HepG2 (cell line): ENCODE measurements around the gene HAUS2. TPM values are rescaled to one million over a fixed set of nuclear protein-coding genes. Genes with fewer than 3 reads are reported as not detected.

Experiments used
- ATAC-seq: fragments of 200-7000 bp; cut with Tn5 transposase; 3 replicates; pipeline ENCODE4 v1.9.1; 2020; ENCODE audit warnings: mild to moderate bottlenecking, moderate library complexity
- BruUV-seq: library from RNA; stranded (reverse); fragments of 400-500 nt; replicated peaks from 2 replicates; lab custom pipeline; 2021; lab: Mats Ljungman, UMichigan
- CTCF ChIA-PET: fragments of 300-600 bp; formaldehyde crosslinking; extraction: SDS; loops from one replicate; lab custom pipeline; 2021; ENCODE audit warnings: low total read pairs, inconsistent platforms, low intra/inter-chr PET ratio; lab: Yijun Ruan, JAX
- POLR2A ChIA-PET: fragments of 350-600 bp; sonication (Branson Sonifier 250); formaldehyde crosslinking; loops from one replicate; lab custom pipeline; 2020; ENCODE audit warnings: antibody characterized with exemption, inconsistent platforms; lab: Yijun Ruan, JAX
- DNase-seq: peaks from one replicate; pipeline ENCODE4 v3.0.0-alpha.2; 2015; ENCODE audit warnings: low spot score
- FAIRE-seq: peaks from 3 replicates; lab custom pipeline; 2011; peaks lifted over from hg19 to GRCh38; lab: Jason Lieb, UNC
- H2AFZ ChIP-seq: one replicate; pipeline ENCODE4 v1.6.1; 2011; ENCODE audit warnings: low read length, inconsistent platforms
- H3K27ac ChIP-seq: fragments of 300-600 bp; 3 replicates; pipeline ENCODE4 v1.8.0; 2011; ENCODE audit warnings: mixed run types, mild to moderate bottlenecking, mixed read lengths, low read length, inconsistent platforms; ENCODE audit not compliant: insufficient read depth; ENCODE audit errors: extremely low read length
- H3K27me3 ChIP-seq, 2 experiments: fragments of 200-600 bp in 1 of 2; 2 replicates in 1 of 2; 3 replicates in 1 of 2; pipeline versions ENCODE4 v1.6.0 to v1.8.0; 2011; ENCODE audit warnings: low read length in 2 of 2, mild to moderate bottlenecking in 2 of 2, moderate library complexity in 2 of 2, inconsistent platforms in 1 of 2; ENCODE audit not compliant: insufficient read depth in 2 of 2, control insufficient read depth in 1 of 2
- H3K36me3 ChIP-seq, 2 experiments: fragments of 200-600 bp in 1 of 2; replicated peaks in 1 of 2; 2 replicates in 1 of 2; 3 replicates in 1 of 2; pipeline versions ENCODE4 v1.5.1 to v1.8.0; 2011; ENCODE audit warnings: low read length in 2 of 2, inconsistent platforms in 1 of 2; ENCODE audit not compliant: insufficient read depth in 2 of 2, control insufficient read depth in 1 of 2
- H3K4me1 ChIP-seq: 2 replicates; pipeline ENCODE4 v1.5.1; 2012; ENCODE audit warnings: low read length, inconsistent platforms; ENCODE audit not compliant: insufficient read depth
- H3K4me2 ChIP-seq: 2 replicates; pipeline ENCODE4 v1.6.0; 2011; ENCODE audit warnings: low read depth, low read length, inconsistent platforms
- H3K4me3 ChIP-seq, 3 experiments: fragments of 200-600 bp in 1 of 3; sonication (generic), shearing (Covaris generic) in 1 of 3; replicated peaks in 1 of 3; 2 replicates each; pipeline ENCODE4 v1.5.1; 2011 to 2016; ENCODE audit warnings: low read length in 3 of 3, inconsistent platforms in 2 of 3, low read depth in 2 of 3, mild to moderate bottlenecking in 2 of 3, control low read depth in 1 of 3, mixed read lengths in 1 of 3; ENCODE audit not compliant: insufficient read depth in 1 of 3
- H3K79me2 ChIP-seq: one replicate; pipeline ENCODE4 v1.6.1; 2011; ENCODE audit warnings: low read length, inconsistent platforms; ENCODE audit not compliant: insufficient read depth
- H3K9ac ChIP-seq: 2 replicates; pipeline ENCODE4 v1.6.0; 2011; ENCODE audit warnings: mild to moderate bottlenecking, low read depth, low read length, inconsistent platforms; ENCODE audit not compliant: insufficient read depth
- H3K9me3 ChIP-seq: 2 replicates; pipeline ENCODE4 v1.5.1; 2012; ENCODE audit warnings: mild to moderate bottlenecking, low read length
- H4K20me1 ChIP-seq: 2 replicates; pipeline ENCODE4 v1.6.0; 2011; ENCODE audit warnings: inconsistent platforms, mild to moderate bottlenecking, low read length, moderate library complexity; ENCODE audit not compliant: insufficient read depth
- AFF4 ChIP-seq: sonication (generic); formaldehyde crosslinking; IDR thresholded peaks from 2 replicates; pipeline ENCODE4 v1.4.0; 2020; ENCODE audit warnings: missing genetic modification reagents
- AGO1 ChIP-seq: fragments of 200-400 bp; formaldehyde crosslinking; IDR thresholded peaks from 2 replicates; pipeline ENCODE4 v1.6.1; 2017; ENCODE audit warnings: mild to moderate bottlenecking, low read depth, low read length, moderate library complexity; ENCODE audit not compliant: poor library complexity, severe bottlenecking
- KDM5A ChIP-seq: fragments of 200-600 bp; sonication (generic); IDR thresholded peaks from 2 replicates; pipeline ENCODE4 v1.7.0; 2018; ENCODE audit warnings: antibody characterized with exemption, mild to moderate bottlenecking, low read length, borderline replicate concordance
- WGBS: methylation state at CpG from one replicate; pipeline ENCODE4 v1.1.6; 2017; ENCODE audit warnings: low lambda C conversion rate; 5-methylcytosine and 5-hydroxymethylcytosine counted together
- in situ Hi-C: cut with HindIII; loops from 2 replicates; pipeline ENCODE4 v1.10.0; 2017; ENCODE audit warnings: low pct_unique_long_range_greater_than_20kb; ENCODE audit not compliant: extremely low pct_ligation_motif_present
- intact Hi-C: fragments of 100-400 bp; cut with micrococcal nuclease; formaldehyde crosslinking; loops from one replicate; pipeline ENCODE4 v1.10.0; 2022; ENCODE audit not compliant: unreplicated experiment
- polyA plus RNA-seq, 8 experiments: library from polyadenylated mRNA; depleted of rRNA in 3 of 8; stranded (reverse) in 7 of 8; unstranded in 1 of 8; fragments of >200 nt; fragmentation: Illumina TruSeq in 4 of 8; extraction: Trizol in 4 of 8; gene quantifications; 2 replicates each; pipeline versions ENCODE4 v1.2.1 to v1.2.3, GENCODE V29; 2011 to 2016; ENCODE audit warnings: low read depth in 4 of 8, missing spikeins in 1 of 8, mixed read lengths in 1 of 8; ENCODE audit not compliant: insufficient read depth in 1 of 8
- total RNA-seq, 5 experiments: library from RNA; depleted of rRNA; stranded (reverse); fragments of >200 nt; fragmentation: Illumina TruSeq; extraction: Trizol; gene quantifications; 2 replicates each; pipeline ENCODE4 v1.2.3, GENCODE V29; 2016; ENCODE audit warnings: low read depth in 1 of 5

HAUS2 gene
- total and polyA plus RNA-seq, 2 of the 13 experiments (the other 11 are each of a cell fraction or from before 2014, with no cell fraction given): 11.6 to 32.9 TPM

DNA sequence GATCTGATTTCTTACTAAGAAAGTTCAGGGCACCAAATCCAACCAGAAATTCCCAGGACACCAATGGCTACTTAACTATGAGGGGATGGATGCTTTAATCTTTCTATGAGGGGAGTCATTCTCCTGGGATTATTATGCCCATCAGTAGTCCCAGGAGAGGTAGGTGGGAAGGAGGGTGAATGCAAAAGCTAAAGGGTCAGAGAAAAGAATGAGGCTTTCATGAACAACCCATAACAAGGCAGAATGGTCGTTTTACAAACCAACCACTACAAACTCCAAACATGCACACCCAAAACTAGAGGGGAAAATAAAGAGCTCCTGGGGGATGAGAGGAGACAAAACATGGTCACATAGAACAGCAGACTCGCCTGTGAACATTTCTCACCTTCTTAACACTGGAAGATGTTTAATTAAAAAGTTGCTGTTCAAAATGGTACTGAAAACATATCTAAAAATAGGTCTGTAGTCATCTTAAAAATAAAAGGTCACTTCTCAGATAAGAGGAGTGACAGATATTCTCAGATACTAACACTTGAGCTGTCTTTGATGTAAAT is 30.4 kb downstream of the HAUS2 start:
- POLR2A ChIA-PET: no interaction called here
- WGBS: 62% methylated on average over 2 of the region's 2 CpGs
- BruUV-seq: no TSS peak

More for the DNA sequence above, 30.4 kb downstream of the HAUS2 start:
- no peaks in the 10 kb centered on the region for H3K9me3 ChIP-seq
- TF ChIP-seq AFF4 (CRISPR knock-in tag): no peak
- no peak for TF ChIP-seq AGO1
- TF ChIP-seq KDM5A: no peak
- peaks cover 6% of the 10 kb centered on the region for H3K79me2 ChIP-seq
- no peak for ATAC-seq
- in situ Hi-C loops: no loop called here
- H3K27me3 ChIP-seq: no peaks in the 10 kb centered on the region; a peak in 1 of 5 replicates
- no peak overlapping the region for H2AFZ ChIP-seq
- intact Hi-C loops: no loop called here
- H3K27ac ChIP-seq: no peak overlapping the region
- no peak overlapping the region for H3K9ac ChIP-seq
- no peak overlapping the region for H3K4me2 ChIP-seq
- H4K20me1 ChIP-seq: no peaks in the 10 kb centered on the region
- H3K36me3 ChIP-seq: no peaks in the 10 kb centered on the region
- H3K4me3 ChIP-seq: no peak overlapping the region
- peaks cover 64% of the 10 kb centered on the region for H3K4me1 ChIP-seq
- no peak for DNase-seq
- CTCF ChIA-PET: no interaction called here
- no peak for FAIRE-seq
